GM18498 (cell line): ENCODE data around the gene PAX3.

Experiments used
- ATAC-seq: cut with Tn5 transposase; IDR thresholded peaks from one replicate; pipeline ENCODE4 v1.9.1; 2021; ENCODE audit warnings: mild to moderate bottlenecking, moderate library complexity; ENCODE audit not compliant: unreplicated experiment

The PAX3 gene

GRCh38 chr2:222299906-222300725 lies 1.3 kb upstream of the PAX3 start:
- no peak for ATAC-seq

- ATAC-seq = no peak
These were observed 842 bp downstream of the PAX3 start for GRCh38 chr2:222298001-222298310.

- ATAC-seq = no peak
These were observed 1.2 kb downstream of the PAX3 start for GRCh38 chr2:222297600-222297935.

GRCh38 chr2:222296911-222297599 lies 1.7 kb downstream of the PAX3 start:
- ATAC-seq = no peak

GRCh38 chr2:222296311-222296741 lies 2.5 kb downstream of the PAX3 start:
- ATAC-seq = no peak

- no peak for ATAC-seq
These were observed 3.3 kb downstream of the PAX3 start for GRCh38 chr2:222295368-222296062.

GRCh38 chr2:222294996-222295367 lies 3.8 kb downstream of the PAX3 start:
- ATAC-seq = no peak

- ATAC-seq = no peak
These were observed 4.9 kb downstream of the PAX3 start for GRCh38 chr2:222293660-222294630.

GRCh38 chr2:222292149-222293134 lies 6.4 kb downstream of the PAX3 start:
- ATAC-seq = no peak

- ATAC-seq = no peak
These were observed 7.3 kb downstream of the PAX3 start for GRCh38 chr2:222291485-222291841.

- ATAC-seq = no peak
These were observed 7.9 kb downstream of the PAX3 start for GRCh38 chr2:222290736-222291484.

- no peak for ATAC-seq
These were observed 8.4 kb downstream of the PAX3 start for GRCh38 chr2:222290401-222290735.

- ATAC-seq = no peak
These were observed 9.3 kb downstream of the PAX3 start for GRCh38 chr2:222289278-222290160.

- no peak for ATAC-seq
These were observed 10.1 kb downstream of the PAX3 start for GRCh38 chr2:222288590-222289277.

- no peak for ATAC-seq
These were observed 10.8 kb downstream of the PAX3 start for GRCh38 chr2:222287862-222288479.

GRCh38 chr2:222284466-222284865 lies 14.3 kb downstream of the PAX3 start:
- ATAC-seq = no peak

GRCh38 chr2:222283634-222284033 lies 15.2 kb downstream of the PAX3 start:
- no peak for ATAC-seq
